HG03108 (cell line): ENCODE results near the gene MBP.
A peak's percentile ranks its signal among the peaks of the same experiment; 100 is the strongest.
"Not testable (repeated sequence)": the region's sequence is repeated elsewhere in the genome, so short reads cannot be mapped to it uniquely, and the experiment has no call there.

Experiments
- ATAC-seq: cut with Tn5 transposase; IDR thresholded peaks from one replicate; pipeline ENCODE4 v1.9.1; 2021; ENCODE audit warnings: moderate library complexity; ENCODE audit not compliant: unreplicated experiment

The MBP gene

DNA sequence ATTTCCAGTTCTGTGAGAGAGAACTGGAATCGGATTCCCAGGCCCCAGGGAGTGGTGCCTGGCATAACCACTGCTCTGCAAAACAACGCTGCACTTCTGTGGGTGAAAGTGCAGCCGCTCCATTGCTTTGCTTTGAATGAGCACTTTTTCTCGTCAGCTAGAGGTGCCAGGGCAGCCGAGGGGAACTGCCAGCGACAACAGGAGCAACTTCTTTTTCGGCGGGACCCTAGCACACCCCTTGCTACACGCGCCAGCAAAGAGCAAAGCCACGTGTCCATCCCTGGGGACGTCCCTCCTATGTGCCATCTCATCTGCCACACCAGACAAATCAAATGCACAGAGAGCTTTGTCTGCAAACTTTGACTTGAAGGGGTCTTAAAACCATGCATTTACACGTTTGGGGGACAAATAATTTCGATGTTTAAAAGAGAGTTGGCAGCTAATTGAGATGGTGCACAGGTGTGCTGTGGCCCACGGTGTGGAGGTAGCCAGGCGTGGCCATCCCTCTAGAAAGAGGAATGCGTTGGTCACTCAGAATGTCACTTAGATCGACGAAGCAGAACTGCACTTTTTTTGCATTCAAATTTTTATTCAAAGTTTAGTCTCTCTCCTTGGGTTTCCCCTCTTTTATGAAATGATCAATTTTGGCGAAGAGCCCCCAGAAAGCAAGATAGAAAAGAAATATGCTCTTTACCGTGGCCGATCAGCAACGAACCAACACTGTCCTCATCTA is 151.8 kb downstream of the MBP start:
- peak; percentile 42 for ATAC-seq

DNA sequence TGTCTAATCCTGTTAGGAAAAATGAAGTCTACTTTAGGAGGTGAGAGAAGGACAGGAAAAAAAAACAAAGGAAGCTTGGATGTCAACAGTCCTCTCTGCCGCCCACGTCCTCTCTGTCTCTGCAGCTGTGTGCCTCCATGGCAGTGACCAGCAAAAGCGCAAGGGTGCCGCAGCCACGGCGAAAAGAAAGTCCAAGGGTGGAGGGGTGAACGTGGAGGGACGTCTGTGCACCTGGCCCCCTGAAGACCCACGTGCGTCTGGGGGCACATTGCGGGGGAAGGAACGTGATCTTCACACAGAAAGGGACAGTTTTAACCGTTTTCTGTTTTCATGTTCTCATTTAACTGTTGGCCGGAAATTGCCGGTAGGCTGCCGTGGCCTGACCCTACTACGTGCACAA is 152.7 kb downstream of the MBP start:
- no peak for ATAC-seq

DNA sequence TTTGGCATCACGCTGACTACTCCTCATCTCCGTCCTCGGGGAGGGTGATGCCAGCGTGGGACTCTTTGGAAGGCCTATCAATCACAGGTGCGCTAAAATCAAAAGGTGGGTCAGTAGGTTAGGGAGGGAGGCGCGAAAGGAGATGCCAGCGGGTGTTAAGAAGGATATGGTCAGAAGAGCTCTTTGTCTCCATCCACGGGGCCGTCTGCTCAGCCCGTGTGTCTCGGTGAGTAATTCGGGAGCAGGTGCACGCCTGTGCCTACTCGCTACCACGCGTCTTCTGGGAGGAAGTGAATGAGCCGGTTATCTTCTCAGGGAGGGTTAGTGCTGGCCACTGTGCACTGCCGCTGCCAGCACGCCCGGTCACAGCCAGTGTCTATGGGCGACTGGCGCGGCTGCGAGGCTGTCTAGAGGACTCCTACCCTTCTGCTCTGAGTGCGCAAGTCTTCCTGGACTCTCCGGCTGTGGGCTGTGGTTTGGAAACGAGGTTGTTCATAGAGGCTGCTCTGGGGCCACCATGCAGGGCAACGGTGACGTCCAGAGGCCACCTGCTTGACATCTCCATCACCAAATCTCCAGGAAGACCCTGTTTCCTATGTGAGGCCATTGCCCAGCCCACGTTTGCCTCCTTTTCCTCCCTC is 153.4 kb downstream of the MBP start:
- no peak for ATAC-seq

DNA sequence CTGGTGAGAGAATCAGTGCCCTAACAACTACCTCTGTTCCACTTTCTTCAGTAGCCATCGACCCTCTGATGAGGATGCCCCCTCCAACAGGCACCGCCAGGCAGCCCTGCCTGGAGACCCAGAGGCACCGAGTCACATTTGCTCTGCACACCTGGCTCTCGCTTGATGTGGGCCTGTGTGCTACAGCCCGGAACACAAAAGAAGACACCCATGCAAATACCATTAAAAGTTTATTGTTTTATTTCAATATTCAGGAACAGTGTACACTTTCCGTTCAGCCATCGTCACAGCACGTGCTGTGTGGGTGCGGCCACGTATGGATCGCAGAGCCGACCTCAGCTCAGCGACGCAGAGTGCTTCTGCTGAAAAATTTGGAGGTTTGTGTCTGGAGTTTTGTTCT is 154.0 kb downstream of the MBP start:
- no peak for ATAC-seq

DNA sequence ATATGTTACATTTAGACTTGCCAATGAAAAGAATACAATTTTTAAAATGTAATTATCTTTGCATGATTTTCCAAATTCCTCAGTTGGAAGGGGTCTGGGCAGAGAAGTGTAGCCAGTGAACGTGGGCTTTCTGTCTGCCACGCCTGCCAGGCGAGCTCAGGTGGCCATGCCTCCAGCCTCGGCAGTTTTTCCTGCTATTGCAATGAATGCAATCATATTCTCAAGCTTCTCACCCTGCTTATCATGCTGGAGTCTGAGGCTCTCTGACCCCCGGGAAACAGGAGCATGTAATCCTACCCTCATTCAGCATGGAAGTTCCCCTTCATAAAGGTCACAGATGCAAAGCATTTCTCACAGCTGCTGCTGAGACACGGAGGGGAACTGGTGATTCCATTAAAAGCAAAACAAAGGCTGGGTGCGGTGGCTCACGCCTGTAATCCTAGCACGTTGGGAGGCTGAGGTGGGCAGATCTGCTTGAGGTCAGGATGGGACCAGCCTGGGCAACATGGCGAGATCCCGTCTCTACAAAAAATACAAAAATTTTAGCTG is 154.8 kb downstream of the MBP start:
- no peak for ATAC-seq

DNA sequence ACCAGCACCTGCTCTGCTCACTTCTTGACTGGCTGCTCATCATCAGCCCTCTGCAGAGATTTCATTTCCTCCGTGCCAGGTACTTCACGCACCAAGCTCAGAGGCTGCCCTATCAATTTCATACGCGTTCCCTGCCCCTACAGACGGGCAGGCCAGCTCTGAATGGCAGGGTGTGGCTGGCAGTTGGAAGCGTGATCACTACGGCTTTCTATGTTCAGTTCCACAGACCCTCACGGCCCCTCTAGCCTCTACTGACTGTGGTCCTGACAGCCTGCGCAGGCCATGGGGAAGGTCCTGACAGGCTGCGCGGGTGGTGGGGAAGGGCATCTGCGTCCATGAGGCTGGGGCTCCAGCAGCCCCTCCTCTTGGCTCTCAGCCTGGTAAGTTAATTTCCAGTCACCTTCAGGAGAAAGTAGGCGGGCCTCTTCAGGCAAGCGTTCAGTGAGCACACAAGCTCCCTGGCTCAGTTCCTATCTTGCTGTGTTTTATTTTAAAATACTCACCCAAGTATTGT is 155.4 kb downstream of the MBP start:
- no peak for ATAC-seq

DNA sequence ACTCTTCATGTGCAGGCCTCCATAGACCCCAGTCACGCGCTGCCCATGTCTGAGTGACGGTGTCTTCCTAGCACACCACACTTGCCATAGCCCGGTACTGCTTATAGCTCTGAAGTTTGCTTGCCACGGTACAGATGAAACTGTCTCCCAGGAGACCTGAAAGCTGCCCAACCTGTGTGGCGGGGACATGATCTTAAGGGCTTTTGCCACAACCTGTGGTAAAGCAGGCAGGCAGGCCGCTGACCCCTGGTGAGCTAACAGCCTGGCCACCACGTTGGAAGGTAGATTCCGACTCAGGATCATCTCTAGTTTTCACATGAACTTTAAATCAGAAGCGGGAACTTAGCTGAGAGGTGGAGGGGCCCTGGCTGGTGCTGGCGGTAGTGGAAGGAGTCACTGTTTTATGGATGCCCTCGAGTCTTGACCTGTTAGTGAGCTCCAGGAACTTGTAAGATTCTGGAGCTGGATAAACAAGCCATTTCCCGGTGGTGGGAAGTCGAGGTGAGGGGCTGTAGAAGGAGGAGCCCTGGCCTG is 156.9 kb downstream of the MBP start:
- ATAC-seq, result no peak

DNA sequence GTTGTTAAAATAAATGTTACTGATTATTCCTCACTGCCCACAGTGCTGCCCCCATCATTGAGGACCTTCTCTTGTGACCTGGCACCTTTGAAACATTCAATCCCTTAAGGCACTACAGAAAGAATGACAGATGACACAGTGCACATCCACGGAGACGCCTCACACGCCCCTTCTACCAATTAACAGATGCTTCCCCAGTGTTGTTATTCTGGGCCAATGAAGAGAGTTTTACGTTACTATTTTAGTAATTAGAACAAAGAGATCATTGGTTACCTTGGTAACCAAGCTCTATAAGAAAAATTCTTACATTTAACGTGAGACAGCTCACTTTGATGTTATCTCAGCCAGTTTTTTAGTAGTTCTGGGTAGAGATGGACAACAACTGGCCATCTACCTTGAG is 158.2 kb downstream of the MBP start:
- no peak for ATAC-seq

DNA sequence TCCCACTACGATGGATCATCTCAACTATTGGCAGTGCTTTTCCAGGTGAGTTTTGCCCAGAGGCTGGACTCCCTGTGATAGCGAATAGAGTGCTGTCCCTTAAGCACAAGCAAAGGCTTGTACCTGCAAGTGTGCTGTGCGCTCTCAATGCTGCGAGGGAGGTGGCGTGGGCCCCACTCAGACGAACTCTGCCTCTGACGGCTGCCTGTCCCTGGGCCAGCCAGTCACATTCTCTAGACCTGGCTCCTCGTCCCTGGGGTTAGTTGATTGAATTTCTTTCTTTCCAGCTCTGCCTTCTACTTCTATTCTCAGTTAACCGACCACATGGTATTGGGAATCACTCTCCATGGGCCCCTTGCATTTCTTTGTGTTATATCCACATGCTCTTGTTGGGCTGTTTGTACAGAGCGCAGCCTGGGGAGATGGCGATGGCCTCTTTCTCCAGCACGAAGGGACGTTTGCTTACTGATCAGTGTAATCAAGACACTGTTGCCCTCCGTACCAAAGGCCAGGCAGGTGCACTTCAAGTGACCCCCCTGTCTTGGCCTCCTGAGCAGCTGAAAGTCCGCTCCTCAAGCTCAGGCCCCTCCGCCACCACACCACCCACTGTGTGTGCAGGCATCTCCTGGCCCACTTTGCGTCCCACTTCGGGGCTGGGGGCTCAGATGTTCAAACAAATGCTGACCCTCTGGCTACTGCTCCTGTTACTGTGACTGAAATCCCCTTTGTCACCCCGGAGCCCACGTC is 158.9 kb downstream of the MBP start:
- no peak for ATAC-seq

DNA sequence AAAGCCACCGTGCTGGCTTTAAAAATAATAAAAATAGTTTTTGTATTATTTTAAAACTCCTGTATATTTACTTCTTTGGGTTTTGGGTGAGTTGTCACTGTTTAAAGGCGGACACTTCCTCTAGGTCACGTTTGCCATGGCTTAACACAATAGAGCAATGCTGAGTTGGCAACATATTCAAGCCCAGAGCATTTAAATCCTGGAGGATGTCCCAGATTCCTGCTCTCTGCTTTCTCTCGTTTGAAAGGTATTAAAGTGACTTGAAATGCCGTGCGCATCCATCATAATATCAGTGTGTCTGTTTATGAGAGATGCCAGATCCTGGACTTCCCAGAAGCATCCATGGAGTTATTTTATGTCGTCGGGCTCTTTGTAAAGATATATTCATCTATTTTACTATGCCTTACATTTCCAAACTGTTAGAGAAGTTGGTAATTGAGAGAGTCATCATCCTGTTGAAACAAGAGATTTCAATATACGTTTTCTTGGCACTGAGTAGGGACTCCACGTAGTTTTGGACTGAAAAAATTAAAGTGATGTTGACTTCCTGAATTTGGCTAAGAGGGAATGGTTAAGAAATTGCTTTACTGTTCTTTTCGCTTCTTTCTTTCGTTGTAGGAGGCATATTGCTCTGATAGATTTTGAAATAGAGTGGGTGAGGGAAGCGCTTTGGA is 159.6 kb downstream of the MBP start:
- no peak for ATAC-seq

DNA sequence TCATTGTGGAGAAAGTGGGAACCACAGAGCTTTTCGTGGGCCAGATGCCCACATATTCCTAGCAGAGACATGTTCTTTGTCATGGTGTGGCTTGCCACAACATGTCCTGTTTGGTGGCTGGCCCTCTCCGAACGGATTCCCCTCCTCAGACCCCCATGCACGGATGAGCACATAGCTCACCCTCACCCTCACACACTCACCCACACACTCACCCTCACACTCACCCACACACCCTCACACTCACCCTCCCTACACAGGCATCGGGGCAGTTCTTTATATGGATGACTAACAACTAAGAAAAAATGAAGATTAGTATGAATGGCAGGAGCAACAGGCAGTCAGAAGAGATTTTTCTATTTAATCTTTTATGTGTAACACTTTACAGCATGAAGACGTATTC is 160.3 kb downstream of the MBP start:
- ATAC-seq, result no peak

DNA sequence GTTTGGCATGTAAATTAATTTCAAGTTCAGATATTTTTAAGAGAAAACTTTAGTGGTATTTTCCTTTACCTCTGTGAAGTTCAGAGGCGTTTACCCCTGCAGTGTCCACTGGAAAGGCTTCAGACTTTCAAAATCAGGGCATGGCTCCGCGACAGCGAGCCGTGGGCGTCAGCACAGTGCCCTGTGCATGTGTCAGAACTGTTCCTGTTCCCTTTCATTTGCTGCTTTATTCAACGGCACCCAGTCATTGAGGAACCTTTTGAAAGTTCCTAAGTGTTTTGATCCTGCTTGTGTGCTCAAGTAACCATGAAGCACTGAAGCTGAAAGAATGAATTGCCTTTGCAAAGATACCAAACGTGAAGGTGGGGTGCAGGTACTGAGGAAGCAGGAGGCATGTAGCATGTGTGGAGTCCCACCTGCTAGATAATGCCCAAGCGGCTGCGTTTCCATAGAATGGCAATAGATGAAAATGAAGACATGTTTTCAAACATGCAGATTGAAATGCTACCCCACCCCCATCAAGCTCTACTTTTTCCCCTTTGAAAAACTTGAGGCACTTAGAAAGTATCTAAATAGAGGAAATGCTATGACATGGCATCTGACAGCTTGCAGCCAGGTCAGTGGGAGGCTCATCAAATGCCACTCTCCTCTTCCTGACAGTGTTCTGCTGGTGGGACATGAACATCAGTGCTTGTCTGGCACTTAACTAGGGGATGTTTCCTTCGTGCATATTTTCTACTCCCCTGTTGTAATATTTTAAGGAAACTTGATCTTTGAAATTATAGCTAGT is 161.6 kb downstream of the MBP start:
- ATAC-seq, result no peak

DNA sequence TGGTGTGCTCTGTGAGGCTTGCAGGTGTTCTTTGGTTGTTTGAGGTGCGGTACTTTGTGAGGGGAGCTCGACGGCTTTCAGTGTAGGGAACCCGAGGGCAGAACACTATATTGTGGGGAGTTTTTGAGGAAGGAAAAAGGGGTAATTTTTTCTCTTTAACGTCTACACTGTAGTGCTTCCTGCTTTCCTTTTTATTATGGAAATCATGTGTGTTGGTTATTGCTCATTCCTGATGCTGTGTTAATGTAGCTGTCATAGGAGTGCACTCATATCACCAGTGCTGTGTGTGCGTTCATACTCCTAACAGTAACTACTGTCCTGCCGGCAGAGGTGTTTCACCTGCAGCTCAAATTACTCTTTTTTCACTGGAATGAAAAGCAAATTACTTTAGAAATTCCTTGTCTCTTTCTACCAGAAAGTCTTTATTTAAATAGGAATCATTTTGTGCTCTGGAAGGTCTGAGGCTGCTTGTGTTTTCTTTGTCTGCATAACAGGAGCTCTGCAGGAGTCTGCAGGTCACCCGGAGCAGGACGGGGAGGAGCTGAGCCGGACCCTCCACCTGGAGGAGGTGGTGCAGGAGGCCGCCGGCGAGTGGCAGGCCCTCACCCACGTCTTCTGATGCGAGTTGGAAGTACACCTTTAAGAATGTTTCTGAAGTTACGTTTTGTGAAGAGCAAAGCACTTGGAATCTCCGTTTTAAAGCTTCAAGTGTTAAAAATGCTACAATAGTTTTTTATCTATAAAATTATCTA is 164.7 kb downstream of the MBP start:
- no peak for ATAC-seq

DNA sequence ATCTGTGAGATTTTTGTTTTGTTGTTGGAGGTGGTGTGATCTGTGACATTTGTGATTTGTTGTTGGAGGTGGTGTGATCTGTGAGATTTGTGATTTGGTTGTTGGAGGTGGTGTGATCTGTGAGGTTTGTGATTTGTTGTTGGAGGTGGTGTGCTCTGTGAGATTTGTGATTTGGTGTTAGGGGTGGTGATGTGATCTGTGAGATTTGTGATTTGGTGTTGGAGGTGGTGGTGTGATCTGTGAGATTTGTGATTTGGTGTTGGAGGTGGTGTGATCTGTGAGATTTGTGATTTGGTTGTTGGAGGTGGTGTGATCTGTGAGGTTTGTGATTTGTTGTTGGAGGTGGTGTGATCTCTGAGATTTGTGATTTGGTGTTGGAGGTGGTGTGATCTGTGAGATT is 165.3 kb downstream of the MBP start:
- not testable (repeated sequence) for ATAC-seq

DNA sequence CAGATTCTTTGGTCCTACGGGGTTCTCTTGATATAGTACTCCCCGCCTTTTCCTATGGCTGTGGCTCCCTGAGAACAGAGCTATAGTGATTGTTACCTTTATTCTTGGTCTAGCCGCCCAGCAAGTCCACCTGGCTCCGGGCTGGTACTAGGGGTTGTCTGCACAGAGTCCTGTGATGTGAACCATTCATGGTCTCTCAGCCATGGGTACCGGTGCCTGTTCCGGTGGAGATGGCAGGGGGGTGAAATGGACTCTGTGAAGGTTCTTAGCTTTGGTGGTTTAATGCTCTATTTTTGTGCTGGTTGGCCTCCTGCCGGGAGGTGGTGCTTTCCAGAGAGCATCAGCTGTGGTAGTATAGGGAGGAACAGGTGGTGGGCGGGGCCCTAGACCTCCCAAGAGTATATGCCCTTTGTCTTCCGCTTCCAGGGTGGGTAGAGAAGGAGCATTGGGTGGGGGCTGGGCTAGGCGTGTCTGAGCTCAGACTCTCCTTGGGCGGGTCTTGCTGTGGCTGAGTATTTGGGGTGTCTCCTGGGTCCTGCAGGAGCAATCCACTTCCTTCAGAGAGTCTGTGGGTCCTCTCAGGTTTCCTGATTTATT is 166.9 kb downstream of the MBP start:
- ATAC-seq, result peak; percentile 41

DNA sequence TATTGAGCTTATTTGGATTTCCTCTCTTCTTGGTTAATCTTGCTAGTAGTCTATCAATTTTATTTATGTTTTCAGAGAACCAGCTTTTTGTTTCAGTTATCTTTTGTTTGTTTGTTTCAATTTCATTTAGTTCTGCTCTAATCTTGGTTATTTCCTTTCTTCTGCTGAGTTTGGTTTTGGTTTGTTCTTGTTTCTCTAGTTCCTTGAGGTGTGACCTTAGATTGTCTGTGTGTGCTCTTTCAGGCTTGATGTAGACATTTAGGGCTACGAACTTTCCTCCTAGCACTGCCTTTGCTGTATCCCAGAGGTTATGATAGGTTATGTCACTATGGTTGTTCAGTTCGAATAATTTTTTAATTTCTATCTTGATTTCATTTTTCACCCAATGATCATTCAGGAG is 168.6 kb downstream of the MBP start:
- ATAC-seq, result no peak

DNA sequence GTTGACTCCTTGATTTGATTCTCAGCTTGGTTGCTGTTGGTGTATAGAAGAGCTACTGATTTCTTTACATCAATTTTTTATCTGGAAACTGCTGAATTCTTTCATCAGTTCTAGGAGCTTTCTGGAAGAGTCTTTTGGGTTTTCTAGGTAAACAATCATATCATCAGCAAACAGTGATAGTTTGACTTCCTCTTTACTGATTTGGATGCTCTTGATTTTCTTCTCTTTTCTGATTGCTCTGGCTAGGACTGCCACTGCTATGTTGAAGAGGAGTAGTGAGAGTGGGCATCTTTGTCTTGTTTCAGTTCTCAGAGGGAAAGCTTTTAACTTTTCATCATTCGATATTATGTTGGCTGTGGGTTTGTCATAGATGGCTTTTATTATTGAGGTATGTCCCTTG is 169.7 kb downstream of the MBP start:
- ATAC-seq, result no peak

DNA sequence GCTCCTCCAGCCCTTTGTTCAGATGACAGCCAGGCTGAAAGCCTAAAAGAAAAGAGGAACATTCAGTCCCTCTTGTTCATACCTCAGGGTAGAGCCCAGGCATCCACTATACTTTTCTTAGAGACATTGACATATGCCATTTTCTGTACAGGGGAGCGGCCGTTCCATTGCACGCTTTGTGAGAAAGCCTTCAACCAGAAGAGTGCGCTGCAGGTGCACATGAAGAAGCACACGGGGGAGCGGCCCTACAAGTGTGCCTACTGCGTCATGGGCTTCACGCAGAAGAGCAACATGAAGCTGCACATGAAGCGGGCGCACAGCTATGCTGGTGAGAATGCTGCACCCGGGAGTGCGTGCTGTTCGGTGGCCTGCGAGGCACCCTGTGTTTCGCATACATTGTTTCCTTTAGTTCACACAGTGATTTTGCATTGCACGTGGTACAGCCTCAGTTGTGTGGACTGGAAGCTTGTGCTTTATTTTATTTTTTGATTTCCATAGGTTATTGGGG is 172.0 kb downstream of the MBP start:
- no peak for ATAC-seq

DNA sequence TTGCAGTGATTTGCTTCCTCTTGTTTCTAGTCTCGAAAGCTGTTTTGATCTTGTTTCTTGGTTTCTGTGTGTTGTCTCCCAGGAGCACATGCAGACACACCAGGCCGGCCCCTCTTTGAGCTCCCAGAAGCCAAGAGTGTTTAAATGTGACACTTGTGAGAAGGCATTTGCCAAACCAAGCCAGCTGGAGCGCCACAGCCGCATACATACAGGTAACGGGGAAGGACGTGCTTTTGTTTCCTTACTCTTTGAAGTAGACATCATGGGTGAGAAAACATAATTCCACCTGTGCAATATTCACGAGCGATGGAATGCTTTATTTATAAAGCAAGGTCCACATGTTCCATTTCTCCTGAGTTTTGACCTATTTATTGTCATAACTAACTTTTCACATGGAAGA is 173.0 kb downstream of the MBP start:
- ATAC-seq, result no peak
